ENCODE measurements around the gene NFIX. TPM values are rescaled to one million over a fixed set of nuclear protein-coding genes. Genes with fewer than 3 reads are reported as not detected.

Gene NFIX
- polyA plus RNA-seq, 3 donors = 0.25 to 3.7 (median 0.90) TPM

DNA sequence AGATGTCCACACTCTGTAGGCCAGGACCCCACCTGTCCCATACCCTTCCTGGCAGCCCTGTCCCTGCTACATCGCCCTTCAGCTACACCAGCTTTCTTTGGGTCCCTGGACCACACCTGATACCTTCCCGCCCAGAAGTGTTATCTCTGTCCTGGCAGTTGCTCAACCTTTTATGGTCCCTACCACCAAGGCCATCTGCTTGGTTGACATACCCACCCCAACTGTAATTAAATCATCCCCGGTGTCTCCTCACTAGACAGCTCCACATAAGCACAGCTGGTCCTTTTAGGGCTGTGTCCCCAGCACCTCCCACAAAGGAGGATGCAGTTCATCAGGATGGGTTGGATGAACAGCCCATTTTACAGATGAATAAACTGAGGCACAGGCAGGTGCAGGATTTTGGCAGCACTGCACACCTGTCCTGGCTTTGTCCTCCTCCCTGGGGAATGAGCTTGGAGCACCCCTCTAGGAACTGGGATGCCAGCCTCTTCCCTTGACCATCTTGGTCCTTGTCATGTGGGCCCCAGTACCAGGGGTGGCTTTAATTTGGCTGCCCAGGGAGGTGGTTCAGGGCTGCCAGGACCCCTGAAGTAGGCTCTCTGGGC is 135.7 kb downstream of the NFIX start:
- no peaks in the 10 kb centered on the region for H3K27me3 Mint-ChIP-seq (ENCODE audit: low read depth in 3 of 3)
- H3K4me1 Mint-ChIP-seq = peaks cover 19% of the 10 kb centered on the region

DNA sequence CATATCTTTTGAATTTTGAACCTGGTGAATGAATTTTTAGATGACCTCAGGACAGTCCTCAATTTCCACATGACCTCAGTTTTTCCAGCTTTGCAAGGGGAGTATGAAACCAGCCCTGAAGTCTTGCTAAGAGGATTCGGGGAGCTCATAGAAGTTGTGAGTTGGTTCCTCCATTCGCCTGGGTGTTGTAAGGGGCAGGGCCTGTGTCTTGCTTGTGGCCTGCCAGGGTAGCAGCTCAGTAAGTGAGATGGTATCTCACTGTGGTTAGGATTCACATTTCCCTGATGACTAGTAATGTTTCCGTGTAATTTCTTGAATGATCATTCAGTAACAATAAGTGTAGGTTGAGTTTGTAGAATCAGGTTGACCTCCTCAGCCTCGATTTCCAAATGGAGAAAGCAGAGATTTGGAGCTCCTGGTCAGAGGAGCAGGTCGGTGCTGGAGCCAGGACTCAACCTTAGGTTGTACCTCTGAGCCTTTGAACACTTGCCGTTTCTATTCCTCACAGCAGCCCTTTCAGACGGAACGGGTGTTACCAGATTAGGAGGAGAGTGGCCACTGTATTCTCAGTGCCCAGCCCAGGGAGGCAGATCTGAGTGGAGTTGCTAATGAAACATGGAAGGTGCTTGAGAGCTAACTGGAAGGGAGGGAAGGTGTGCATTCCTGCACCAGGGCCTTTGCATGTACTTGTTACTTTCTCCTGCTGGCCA is 137.4 kb downstream of the NFIX start:
- H3K27me3 Mint-ChIP-seq (ENCODE audit: low read depth in 3 of 3) = no peaks in the 10 kb centered on the region
- H3K27me3 ChIP-seq (ENCODE audit: control insufficient read depth in 2 of 2, insufficient read depth in 2 of 2, low read length in 2 of 2) = no peaks in the 10 kb centered on the region
- peaks cover 28 to 46% of the 10 kb centered on the region in 2 donors for H3K36me3 ChIP-seq (replicated peaks in 1 of 2; ENCODE audit: control insufficient read depth in 1 of 2, insufficient read depth in 2 of 2, low read length in 2 of 2)
- no peak overlapping the region for H3K4me3 ChIP-seq (replicated peaks in 1 of 3; ENCODE audit: low read depth in 2 of 3, low read length in 3 of 3)
- WGBS (ENCODE audit: insufficient coverage) = 51% methylated on average over 5 of the region's 8 CpGs
- peaks cover 19% of the 10 kb centered on the region for H3K4me1 Mint-ChIP-seq
- DNase-seq = no peak
- peaks cover 23 to 52% of the 10 kb centered on the region in 2 donors for H3K36me3 Mint-ChIP-seq
- no peak overlapping the region for H3K4me2 ChIP-seq (replicated peaks; ENCODE audit: extremely low read depth, low read length, poor library complexity, severe bottlenecking)
- H3K27ac Mint-ChIP-seq = peak overlapping the region in 3 of 7 donors; percentile 21 to 33 (median 32)
- H3K27ac ChIP-seq (ENCODE audit: low read depth in 1 of 2, low read length in 2 of 2) = peak overlapping the region in 1 of 2 donors; percentile 45
- peaks cover 70% of the 10 kb centered on the region for H4K20me1 ChIP-seq (ENCODE audit: insufficient read depth, low read length)
- TF ChIP-seq, protein P1, sequence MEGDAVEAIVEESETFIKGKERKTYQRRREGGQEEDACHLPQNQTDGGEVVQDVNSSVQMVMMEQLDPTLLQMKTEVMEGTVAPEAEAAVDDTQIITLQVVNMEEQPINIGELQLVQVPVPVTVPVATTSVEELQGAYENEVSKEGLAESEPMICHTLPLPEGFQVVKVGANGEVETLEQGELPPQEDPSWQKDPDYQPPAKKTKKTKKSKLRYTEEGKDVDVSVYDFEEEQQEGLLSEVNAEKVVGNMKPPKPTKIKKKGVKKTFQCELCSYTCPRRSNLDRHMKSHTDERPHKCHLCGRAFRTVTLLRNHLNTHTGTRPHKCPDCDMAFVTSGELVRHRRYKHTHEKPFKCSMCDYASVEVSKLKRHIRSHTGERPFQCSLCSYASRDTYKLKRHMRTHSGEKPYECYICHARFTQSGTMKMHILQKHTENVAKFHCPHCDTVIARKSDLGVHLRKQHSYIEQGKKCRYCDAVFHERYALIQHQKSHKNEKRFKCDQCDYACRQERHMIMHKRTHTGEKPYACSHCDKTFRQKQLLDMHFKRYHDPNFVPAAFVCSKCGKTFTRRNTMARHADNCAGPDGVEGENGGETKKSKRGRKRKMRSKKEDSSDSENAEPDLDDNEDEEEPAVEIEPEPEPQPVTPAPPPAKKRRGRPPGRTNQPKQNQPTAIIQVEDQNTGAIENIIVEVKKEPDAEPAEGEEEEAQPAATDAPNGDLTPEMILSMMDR (IDR thresholded peaks at IDR 0.05) = no peak
- no peak overlapping the region for H3K9ac ChIP-seq (ENCODE audit: insufficient read depth, low read length, poor library complexity, severe bottlenecking)
- H2AFZ ChIP-seq (ENCODE audit: insufficient read depth, low read depth, low read length, poor library complexity, severe bottlenecking) = no peak overlapping the region
- intact Hi-C loops (cut with micrococcal nuclease) = no loop called here
- peaks cover 69% of the 10 kb centered on the region for H3K79me2 ChIP-seq (ENCODE audit: insufficient read depth, low read length)
- H3K9me3 Mint-ChIP-seq = peaks cover 0 to 2% (median 0%) of the 10 kb centered on the region in 7 donors
- no peaks in the 10 kb centered on the region for H3K9me3 ChIP-seq (replicated peaks in 1 of 2; ENCODE audit: control insufficient read depth in 1 of 2, insufficient read depth in 1 of 2, low read length in 2 of 2)
- H3K4me1 ChIP-seq (ENCODE audit: control insufficient read depth in 1 of 2, insufficient read depth in 2 of 2, low read length in 2 of 2) = no peaks in the 10 kb centered on the region
- H3K4me3 Mint-ChIP-seq = no peak overlapping the region

More for the DNA sequence above, 135.7 kb downstream of the NFIX start:
- Histone ChIP-seq H3K9me3 (replicated peaks in 1 of 2; ENCODE audit: control insufficient read depth in 1 of 2, insufficient read depth in 1 of 2, low read length in 2 of 2) (no peaks in the 10 kb centered on the region), H3K4me3 (replicated peaks in 1 of 3; ENCODE audit: low read depth in 2 of 3, low read length in 3 of 3) (no peak overlapping the region), H3K27me3 (ENCODE audit: control insufficient read depth in 2 of 2, insufficient read depth in 2 of 2, low read length in 2 of 2) (no peaks in the 10 kb centered on the region), H3K4me1 (ENCODE audit: control insufficient read depth in 1 of 2, insufficient read depth in 2 of 2, low read length in 2 of 2) (no peaks in the 10 kb centered on the region), H2AFZ (ENCODE audit: insufficient read depth, low read depth, low read length, poor library complexity, severe bottlenecking) (no peak overlapping the region), H3K36me3 (replicated peaks in 1 of 2; ENCODE audit: control insufficient read depth in 1 of 2, insufficient read depth in 2 of 2, low read length in 2 of 2) (peaks cover 15 to 38% of the 10 kb centered on the region in 2 donors), H4K20me1 (ENCODE audit: insufficient read depth, low read length) (peaks cover 75% of the 10 kb centered on the region), H3K9ac (ENCODE audit: insufficient read depth, low read length, poor library complexity, severe bottlenecking) (no peak overlapping the region), H3K4me2 (replicated peaks; ENCODE audit: extremely low read depth, low read length, poor library complexity, severe bottlenecking) (no peak overlapping the region), H3K27ac (ENCODE audit: low read depth in 1 of 2, low read length in 2 of 2) (peak overlapping the region in 1 of 2 donors; percentile 12), H3K79me2 (ENCODE audit: insufficient read depth, low read length) (peaks cover 84% of the 10 kb centered on the region)
- peaks cover 17 to 39% of the 10 kb centered on the region in 2 donors for H3K36me3 Mint-ChIP-seq
- intact Hi-C loops (cut with micrococcal nuclease) = no loop called here
- WGBS (ENCODE audit: insufficient coverage) = 100% methylated on average over 2 of the region's 3 CpGs
- TF ChIP-seq, protein P1 (IDR thresholded peaks at IDR 0.05) = no peak
- H3K27ac Mint-ChIP-seq = peak overlapping the region in 3 of 7 donors; percentile 5 to 70 (median 58)
- DNase-seq = no peak
- peaks cover 0 to 1% (median 0%) of the 10 kb centered on the region in 7 donors for H3K9me3 Mint-ChIP-seq
- H3K4me3 Mint-ChIP-seq = no peak overlapping the region
